ENCODE measurements around the gene A3GALT2. TPM values are rescaled to one million over a fixed set of nuclear protein-coding genes. Genes with fewer than 3 reads are reported as not detected.

Gene A3GALT2
- total RNA-seq, 1 donor from 2014 or later: 0.71 TPM

DNA sequence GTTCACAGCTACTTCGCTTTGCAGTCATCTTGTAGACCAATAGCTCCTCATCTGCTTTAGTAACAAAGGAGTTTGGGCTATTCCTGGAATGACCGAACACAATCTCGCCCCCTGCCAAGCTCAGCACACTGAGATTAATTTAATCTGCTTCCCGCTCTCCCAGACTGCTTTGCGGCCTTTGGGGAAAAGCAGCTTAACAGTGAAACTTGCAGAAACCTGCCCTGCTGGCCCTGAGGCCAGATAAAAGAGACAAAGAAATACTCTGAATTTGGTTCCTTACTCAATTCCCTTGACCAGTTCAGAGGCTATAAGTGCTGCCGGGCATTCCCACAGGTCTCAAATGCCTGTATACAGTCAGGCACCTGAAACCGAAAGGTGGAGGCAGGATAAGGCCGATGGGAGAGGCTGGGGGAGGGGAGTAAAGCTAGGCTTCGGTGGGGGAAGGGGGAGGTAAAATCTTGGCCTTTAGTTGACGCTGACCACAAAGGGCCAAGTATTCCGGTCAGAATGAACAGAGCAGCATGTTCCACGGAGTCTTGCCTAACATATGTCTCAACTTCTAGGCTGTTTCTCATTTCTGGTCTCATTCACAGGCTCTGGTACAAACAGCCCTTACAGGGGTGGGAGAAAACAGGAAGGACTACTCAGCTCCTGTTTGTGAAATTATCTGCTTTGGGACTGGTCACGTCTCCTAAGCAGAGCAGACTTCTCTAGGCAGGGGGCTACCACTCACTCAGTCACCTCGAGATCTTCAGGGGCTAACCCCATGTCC is 17.7 kb upstream of the A3GALT2 start:
- no peak for TF ChIP-seq CTCF (IDR thresholded peaks at IDR 0.05; ENCODE audit: partially characterized antibody, unreplicated experiment)
- Mint-ChIP-seq H3K27ac (ENCODE audit: unreplicated experiment) (peak overlapping the region; percentile 92), H3K4me3 (ENCODE audit: unreplicated experiment) (peak overlapping the region; percentile 72), H3K9me3 (ENCODE audit: unreplicated experiment) (peaks cover 23% of the 10 kb centered on the region), H3K27me3 (ENCODE audit: unreplicated experiment) (peaks cover 15% of the 10 kb centered on the region), H3K36me3 (ENCODE audit: unreplicated experiment) (no peaks in the 10 kb centered on the region), H3K4me1 (ENCODE audit: low read depth, unreplicated experiment) (peaks cover 84% of the 10 kb centered on the region)
- no peak for DNase-seq

GRCh38 chr1:33338048-33338439 is 17.1 kb upstream of the A3GALT2 start:
- Mint-ChIP-seq H3K36me3 (ENCODE audit: unreplicated experiment) (no peaks in the 10 kb centered on the region), H3K4me1 (ENCODE audit: low read depth, unreplicated experiment) (peaks cover 86% of the 10 kb centered on the region), H3K4me3 (ENCODE audit: unreplicated experiment) (peak overlapping the region; percentile 72), H3K27me3 (ENCODE audit: unreplicated experiment) (peaks cover 15% of the 10 kb centered on the region), H3K9me3 (ENCODE audit: unreplicated experiment) (peaks cover 25% of the 10 kb centered on the region), H3K27ac (ENCODE audit: unreplicated experiment) (peak overlapping the region; percentile 92)
- TF ChIP-seq CTCF (IDR thresholded peaks at IDR 0.05; ENCODE audit: partially characterized antibody, unreplicated experiment): no peak
- DNase-seq: no peak

GRCh38 chr1:33337441-33337840 is 16.5 kb upstream of the A3GALT2 start:
- Mint-ChIP-seq H3K36me3 (ENCODE audit: unreplicated experiment) (no peaks in the 10 kb centered on the region), H3K4me1 (ENCODE audit: low read depth, unreplicated experiment) (peaks cover 86% of the 10 kb centered on the region), H3K4me3 (ENCODE audit: unreplicated experiment) (peak overlapping the region; percentile 72), H3K27ac (ENCODE audit: unreplicated experiment) (peak overlapping the region; percentile 92), H3K27me3 (ENCODE audit: unreplicated experiment) (peaks cover 14% of the 10 kb centered on the region), H3K9me3 (ENCODE audit: unreplicated experiment) (peaks cover 25% of the 10 kb centered on the region)
- no peak for TF ChIP-seq CTCF (IDR thresholded peaks at IDR 0.05; ENCODE audit: partially characterized antibody, unreplicated experiment)
- DNase-seq: no peak

DNA sequence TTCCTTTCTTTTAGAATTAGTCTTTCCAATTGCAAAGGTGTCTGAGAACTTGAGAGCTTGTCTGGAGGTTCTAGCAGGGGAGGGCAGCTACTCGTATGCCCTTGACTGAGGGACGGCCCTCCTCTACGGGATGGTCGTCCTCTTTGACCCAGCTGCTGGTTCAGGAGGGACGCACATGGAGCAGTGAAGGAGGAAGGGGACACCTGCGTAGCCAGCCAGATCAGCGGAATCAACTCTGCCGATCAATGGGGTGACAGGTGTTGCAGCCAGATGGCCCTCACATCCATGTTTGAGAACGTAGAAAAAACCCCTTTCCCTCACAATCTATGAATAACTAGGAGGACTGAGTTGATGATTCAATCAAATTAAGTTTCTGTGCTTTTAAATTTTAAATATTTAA is 15.7 kb upstream of the A3GALT2 start:
- peak overlapping the region; percentile 92 for H3K27ac Mint-ChIP-seq (ENCODE audit: unreplicated experiment)

More for the DNA sequence above, 15.7 kb upstream of the A3GALT2 start:
- Mint-ChIP-seq H3K9me3 (ENCODE audit: unreplicated experiment) (peaks cover 22% of the 10 kb centered on the region), H3K4me3 (ENCODE audit: unreplicated experiment) (peak overlapping the region; percentile 78), H3K4me1 (ENCODE audit: low read depth, unreplicated experiment) (peaks cover 82% of the 10 kb centered on the region), H3K27me3 (ENCODE audit: unreplicated experiment) (peaks cover 11% of the 10 kb centered on the region), H3K36me3 (ENCODE audit: unreplicated experiment) (no peaks in the 10 kb centered on the region)
- TF ChIP-seq CTCF (IDR thresholded peaks at IDR 0.05; ENCODE audit: partially characterized antibody, unreplicated experiment): no peak
- DNase-seq: peak; percentile 82

Data from glutamatergic neuron (in vitro differentiated cells).